ENCODE data around the gene FLNB.
A peak's percentile ranks its signal among the peaks of the same experiment; 100 is the strongest.

FLNB gene

DNA sequence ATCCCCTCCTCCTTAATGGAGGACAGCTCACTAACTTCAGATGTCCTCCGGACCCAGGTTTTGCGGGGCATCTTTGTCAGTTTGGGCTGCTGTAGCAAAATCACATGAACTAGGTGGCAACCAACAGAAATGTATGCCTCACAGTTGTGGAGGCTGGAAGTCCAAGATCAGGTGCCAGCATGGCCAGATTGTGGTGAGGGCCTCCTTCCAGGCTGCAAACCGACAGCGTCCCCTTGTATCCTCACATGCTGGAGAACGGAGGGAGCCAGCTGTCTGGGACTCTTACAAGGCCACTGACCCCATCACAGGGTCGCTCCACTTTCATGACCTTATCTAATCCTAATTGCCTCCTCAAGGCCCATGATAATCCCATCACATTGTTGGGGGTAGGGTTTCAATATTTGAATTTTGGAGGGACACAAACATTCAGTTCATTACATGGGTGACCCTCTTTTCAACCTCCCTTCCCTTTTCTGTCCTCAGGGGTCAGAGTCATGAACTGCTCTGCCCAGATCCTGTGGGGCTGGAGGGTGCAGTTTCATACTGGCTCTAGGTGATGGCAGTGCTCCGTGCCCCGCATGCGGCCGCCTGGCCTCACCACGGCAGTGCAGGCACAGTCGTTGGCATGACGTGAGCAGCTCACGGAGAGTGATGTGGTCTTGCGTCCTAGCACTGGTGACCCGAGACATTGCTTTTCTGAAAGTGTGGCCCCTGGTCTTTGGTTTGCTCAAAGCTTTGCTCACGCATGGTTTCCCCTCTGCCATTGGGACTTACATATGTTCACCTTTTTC, 144.2 kb downstream of the FLNB start:
- ATAC-seq (no peak), DNase-seq (no peak)
- peak overlapping the region in 1 of 2 donors; percentile 61 for H3K27ac Mint-ChIP-seq
- no peaks in the 10 kb centered on the region for H3K9me3 Mint-ChIP-seq
- no peaks in the 10 kb centered on the region for H3K27me3 Mint-ChIP-seq
- H3K4me1 Mint-ChIP-seq: no peaks in the 10 kb centered on the region
- H3K4me3 Mint-ChIP-seq: no peak overlapping the region

- H3K9me3 Mint-ChIP-seq: no peaks in the 10 kb centered on the region
- DNase-seq (no peak), ATAC-seq (no peak)
- H3K4me1 Mint-ChIP-seq: no peaks in the 10 kb centered on the region
- no peak overlapping the region for H3K4me3 Mint-ChIP-seq
- peak overlapping the region in 1 of 2 donors; percentile 75 for H3K27ac Mint-ChIP-seq
- H3K27me3 Mint-ChIP-seq: no peaks in the 10 kb centered on the region
Measured at GRCh38 chr3:58153371-58153770, 145.1 kb downstream of the FLNB start.

DNA sequence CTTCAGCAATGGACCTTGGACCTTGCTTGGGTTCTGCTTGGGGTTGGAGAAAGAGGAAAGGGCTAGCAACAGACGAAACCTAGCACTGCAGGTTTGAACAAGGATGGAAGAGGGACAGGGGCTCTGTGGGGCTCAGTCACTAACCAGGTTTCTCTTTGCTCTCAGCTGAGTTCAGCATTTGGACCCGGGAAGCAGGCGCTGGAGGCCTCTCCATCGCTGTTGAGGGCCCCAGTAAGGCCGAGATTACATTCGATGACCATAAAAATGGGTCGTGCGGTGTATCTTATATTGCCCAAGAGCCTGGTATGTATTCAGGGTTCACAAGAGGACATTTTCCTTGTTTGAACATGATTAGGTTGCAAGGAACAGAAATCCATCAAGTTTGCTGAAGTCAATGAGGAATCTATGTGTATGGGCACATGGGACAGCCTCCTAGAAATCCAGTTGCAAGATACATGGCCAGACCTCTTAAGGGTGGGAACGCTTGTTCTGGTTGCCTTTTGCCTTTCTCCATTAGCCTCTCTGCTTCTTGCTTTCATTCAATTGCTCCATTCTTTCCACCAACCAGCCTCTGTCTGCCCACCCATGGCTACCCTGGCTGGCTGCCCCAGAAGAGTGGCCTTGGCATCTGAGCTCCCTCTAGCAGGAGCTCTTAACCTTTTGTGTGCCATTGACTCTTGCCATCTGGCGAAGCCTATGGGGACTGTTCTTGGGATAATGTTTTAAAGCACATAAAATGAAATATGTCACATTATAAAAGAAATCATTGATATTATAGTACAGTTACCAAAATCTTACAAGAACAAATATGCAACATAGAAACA, 146.6 kb downstream of the FLNB start:
- no peaks in the 10 kb centered on the region for H3K9me3 Mint-ChIP-seq
- H3K27me3 Mint-ChIP-seq: no peaks in the 10 kb centered on the region
- H3K4me1 Mint-ChIP-seq: no peaks in the 10 kb centered on the region
- no peak overlapping the region for H3K4me3 Mint-ChIP-seq
- no peak for ATAC-seq
- peak overlapping the region in 1 of 2 donors; percentile 94 for H3K27ac Mint-ChIP-seq
- DNase-seq: no peak

DNA sequence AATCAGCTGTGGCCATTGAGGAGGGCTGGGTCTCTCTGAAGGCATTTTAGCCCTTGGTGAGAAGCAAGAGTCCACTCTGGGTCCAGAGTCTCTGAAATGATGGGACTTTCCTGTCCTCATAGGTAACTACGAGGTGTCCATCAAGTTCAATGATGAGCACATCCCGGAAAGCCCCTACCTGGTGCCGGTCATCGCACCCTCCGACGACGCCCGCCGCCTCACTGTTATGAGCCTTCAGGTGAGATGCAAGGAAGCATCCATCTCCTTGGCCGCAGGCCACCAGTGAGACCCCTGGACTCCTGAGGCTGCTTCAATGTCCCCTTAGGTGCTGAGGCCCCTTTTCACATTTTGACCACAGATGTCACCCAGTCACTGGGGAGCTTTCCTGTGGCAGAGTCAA, 147.6 kb downstream of the FLNB start:
- Mint-ChIP-seq H3K27ac (no peak overlapping the region), H3K9me3 (no peaks in the 10 kb centered on the region), H3K4me1 (no peaks in the 10 kb centered on the region), H3K27me3 (no peaks in the 10 kb centered on the region), H3K4me3 (no peak overlapping the region)
- ATAC-seq (no peak), DNase-seq (no peak)

DNA sequence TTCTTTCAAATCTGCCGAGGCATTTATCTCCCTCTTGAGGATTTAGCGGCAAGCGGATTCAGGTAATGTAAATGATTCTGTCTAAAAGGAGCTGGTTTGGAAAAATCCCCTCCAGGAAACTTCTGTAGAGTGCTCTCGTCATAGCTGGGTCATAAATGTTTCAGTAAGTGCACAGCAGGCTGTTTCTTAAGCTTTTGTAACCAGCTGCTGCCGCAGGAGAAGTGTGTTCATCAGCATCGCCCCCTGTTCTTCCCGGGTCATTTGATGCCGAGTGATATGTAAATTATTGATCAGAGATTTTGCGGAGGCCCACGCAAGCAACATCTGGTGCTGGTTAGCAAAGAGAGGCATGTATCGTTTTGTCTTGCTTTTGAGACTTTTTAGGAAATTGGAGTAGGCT, 149.5 kb downstream of the FLNB start:
- H3K4me3 Mint-ChIP-seq: no peak overlapping the region
- peaks cover 9% of the 10 kb centered on the region for H3K4me1 Mint-ChIP-seq
- DNase-seq (no peak), ATAC-seq (no peak)
- no peaks in the 10 kb centered on the region for H3K9me3 Mint-ChIP-seq
- H3K27me3 Mint-ChIP-seq: no peaks in the 10 kb centered on the region
- H3K27ac Mint-ChIP-seq: no peak overlapping the region

DNA sequence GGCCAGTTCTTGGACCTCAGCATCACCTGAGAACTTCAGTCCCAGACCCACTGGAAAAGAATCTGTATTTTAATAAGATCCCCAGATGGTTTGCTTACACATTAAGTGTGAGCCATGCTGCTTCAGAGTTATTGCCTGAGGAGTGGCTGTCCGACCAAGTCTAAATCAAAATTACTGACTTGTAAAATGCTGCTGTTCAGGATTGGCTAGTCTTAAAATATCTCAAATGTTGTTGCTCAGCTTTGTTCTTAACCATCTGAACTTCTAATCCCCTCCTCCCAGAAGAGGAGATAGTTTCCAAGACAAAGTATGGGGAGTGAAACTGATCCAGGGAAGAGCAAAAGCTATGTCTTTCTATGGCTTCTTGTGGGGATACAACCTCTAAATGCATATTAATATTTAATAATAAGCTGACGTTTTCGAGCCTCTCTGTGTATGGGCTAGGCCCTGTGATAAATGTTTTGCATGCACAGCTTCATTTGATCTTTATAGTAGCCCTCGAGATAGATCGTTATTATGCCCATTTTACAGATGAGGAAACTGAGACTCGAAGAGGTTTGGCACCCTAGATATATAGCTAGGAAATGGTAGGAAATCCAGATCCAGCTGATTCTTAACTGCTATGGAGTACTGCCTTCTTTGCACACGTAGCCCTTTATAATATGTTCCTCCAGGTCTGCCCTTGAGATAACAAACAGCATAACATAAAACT, 150.4 kb downstream of the FLNB start:
- DNase-seq: no peak
- Mint-ChIP-seq H3K4me3 (no peak overlapping the region), H3K27me3 (no peaks in the 10 kb centered on the region), H3K4me1 (peaks cover 9% of the 10 kb centered on the region), H3K9me3 (no peaks in the 10 kb centered on the region), H3K27ac (no peak overlapping the region)
- no peak for ATAC-seq

GRCh38 chr3:58160399-58160798, 152.2 kb downstream of the FLNB start:
- Mint-ChIP-seq H3K4me1 (peaks cover 11% of the 10 kb centered on the region), H3K27ac (peak overlapping the region in 1 of 2 donors; percentile 66)

DNA sequence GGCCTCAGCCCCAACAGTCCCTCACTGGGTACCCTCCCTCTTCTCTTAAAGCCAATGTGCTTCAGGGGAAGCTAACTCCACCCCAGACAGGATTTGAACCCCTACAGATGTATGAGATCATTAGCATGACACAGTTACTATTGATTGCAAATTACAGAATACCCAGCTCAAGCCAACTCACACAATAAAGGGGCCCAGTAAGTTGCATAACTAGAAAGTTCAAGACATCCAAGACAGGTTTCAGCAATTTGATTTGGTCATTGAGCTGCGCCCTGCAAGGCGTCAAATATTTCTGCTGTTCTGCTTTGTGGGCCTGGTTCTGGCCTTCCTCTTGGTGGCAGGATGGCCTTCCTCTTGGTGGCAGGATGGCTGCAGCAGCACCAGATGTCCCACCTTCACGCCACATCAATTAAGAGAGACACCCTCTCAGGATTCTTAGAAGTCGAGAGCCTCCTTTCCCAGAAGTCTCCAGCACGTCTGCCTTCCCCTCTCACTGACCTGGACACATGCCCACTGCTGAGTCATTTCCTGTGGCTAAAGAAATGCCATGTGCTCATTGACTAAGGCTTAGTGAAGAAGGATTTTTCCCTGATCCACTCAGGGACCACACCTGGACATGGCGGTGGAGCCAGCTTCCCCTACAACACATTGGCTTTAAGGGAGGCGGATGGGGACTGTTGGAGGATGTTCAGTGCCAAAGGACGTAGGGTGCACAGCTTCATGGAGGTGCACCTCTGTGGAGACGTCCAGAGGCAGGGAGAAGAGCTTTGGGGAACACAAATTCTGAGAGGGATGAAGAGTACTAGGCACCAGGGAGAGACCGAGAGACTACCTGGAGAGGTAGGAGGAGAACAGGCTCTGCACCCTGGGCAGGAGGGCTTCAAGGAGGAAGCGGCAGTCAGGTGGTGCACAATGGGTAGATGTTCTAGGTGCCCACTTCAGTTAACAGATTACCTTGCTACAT, 153.5 kb downstream of the FLNB start:
- H3K4me1 Mint-ChIP-seq: peaks cover 17% of the 10 kb centered on the region
- no peak overlapping the region for H3K4me3 Mint-ChIP-seq
- no peak for ATAC-seq
- peak overlapping the region in 1 of 2 donors; percentile 31 for H3K27ac Mint-ChIP-seq
- no peak for DNase-seq
- H3K27me3 Mint-ChIP-seq: no peaks in the 10 kb centered on the region
- H3K9me3 Mint-ChIP-seq: no peaks in the 10 kb centered on the region

More at GRCh38 chr3:58160399-58160798, 152.2 kb downstream of the FLNB start:
- Mint-ChIP-seq H3K27me3 (no peaks in the 10 kb centered on the region), H3K4me3 (no peak overlapping the region), H3K9me3 (no peaks in the 10 kb centered on the region)
- ATAC-seq: no peak
- DNase-seq: no peak

DNA sequence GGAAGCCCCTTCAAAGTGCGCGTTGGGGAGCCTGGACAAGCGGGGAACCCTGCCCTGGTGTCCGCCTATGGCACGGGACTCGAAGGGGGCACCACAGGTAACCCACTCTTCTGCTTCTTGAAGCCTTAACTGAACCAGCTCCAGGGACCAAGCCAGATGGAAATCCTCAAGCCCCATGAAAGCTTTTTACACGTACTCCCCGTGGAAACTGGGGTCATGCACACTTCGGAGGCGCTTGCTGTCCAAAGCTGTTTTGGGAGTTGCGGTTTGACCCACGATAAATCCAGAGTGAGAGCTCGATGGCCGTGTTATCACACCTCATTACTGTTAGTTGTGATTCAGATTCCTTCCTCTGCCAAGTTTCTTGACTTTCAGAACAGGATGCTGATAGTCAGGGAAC, 155.0 kb downstream of the FLNB start:
- peaks cover 17% of the 10 kb centered on the region for H3K4me1 Mint-ChIP-seq
- H3K27ac Mint-ChIP-seq: peak overlapping the region in 1 of 2 donors; percentile 27
- no peak for DNase-seq
- no peaks in the 10 kb centered on the region for H3K27me3 Mint-ChIP-seq
- H3K4me3 Mint-ChIP-seq: no peak overlapping the region
- no peak for ATAC-seq
- H3K9me3 Mint-ChIP-seq: no peaks in the 10 kb centered on the region

DNA sequence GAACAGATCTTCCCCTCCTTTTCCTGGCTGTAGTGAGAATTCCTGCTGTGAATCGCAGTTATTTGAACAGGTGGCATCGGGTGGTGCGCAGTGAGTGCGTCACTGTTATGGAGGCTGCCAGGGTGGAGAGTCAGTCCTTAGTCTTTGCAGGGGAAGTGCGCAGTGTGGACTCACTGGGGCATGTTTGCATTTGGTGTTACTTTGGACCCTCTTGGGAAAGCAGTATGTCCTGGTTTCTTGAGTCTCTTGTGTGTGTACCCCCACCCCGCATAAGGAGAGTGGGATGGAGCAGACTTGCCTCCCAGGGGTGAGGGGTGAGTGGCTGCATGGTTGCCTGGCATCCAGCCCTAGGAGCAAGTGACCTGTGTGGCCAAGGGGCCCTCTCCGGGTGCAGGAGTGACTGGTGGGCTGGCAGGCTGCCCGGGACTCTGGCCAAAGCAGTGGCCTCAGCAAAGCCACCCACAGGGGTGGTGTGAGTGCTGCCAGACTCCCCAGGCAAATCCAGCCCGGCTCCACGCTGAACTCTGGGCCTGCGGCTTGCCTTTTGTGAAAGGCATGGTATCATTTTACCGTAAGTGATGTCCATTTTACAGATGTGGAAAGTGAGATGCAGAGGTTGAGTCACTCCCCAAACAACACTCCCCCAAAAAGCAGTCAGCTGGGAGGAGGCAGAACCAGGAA, 156.1 kb downstream of the FLNB start:
- no peaks in the 10 kb centered on the region for H3K9me3 Mint-ChIP-seq
- no peaks in the 10 kb centered on the region for H3K27me3 Mint-ChIP-seq
- no peak overlapping the region for H3K4me3 Mint-ChIP-seq
- DNase-seq (no peak), ATAC-seq (no peak)
- H3K27ac Mint-ChIP-seq: peak overlapping the region in 1 of 2 donors; percentile 71
- H3K4me1 Mint-ChIP-seq: peaks cover 17% of the 10 kb centered on the region

- DNase-seq (no peak), ATAC-seq (no peak)
- no peak overlapping the region for H3K27ac Mint-ChIP-seq
- peaks cover 17% of the 10 kb centered on the region for H3K4me1 Mint-ChIP-seq
- H3K27me3 Mint-ChIP-seq: no peaks in the 10 kb centered on the region
- no peaks in the 10 kb centered on the region for H3K9me3 Mint-ChIP-seq
- no peak overlapping the region for H3K4me3 Mint-ChIP-seq
Measured at GRCh38 chr3:58164906-58165821, 156.9 kb downstream of the FLNB start.

GRCh38 chr3:58167431-58168351, 159.5 kb downstream of the FLNB start:
- Mint-ChIP-seq H3K4me1 (peaks cover 8% of the 10 kb centered on the region), H3K27me3 (no peaks in the 10 kb centered on the region), H3K9me3 (no peaks in the 10 kb centered on the region), H3K27ac (no peak overlapping the region), H3K4me3 (no peak overlapping the region)
- ATAC-seq (peak; percentile 85), DNase-seq (peak; percentile 62 to 66)

- no peak overlapping the region for H3K27ac Mint-ChIP-seq
- no peak overlapping the region for H3K4me3 Mint-ChIP-seq
- H3K27me3 Mint-ChIP-seq: no peaks in the 10 kb centered on the region
- peaks cover 12% of the 10 kb centered on the region for H3K4me1 Mint-ChIP-seq
- no peaks in the 10 kb centered on the region for H3K9me3 Mint-ChIP-seq
- ATAC-seq (no peak), DNase-seq (no peak)
Measured at GRCh38 chr3:58168498-58168897, 160.3 kb downstream of the FLNB start.
